GM12892 (cell line): ENCODE measurements around the gene COTL1. TPM values are rescaled to one million over a fixed set of nuclear protein-coding genes. Genes with fewer than 3 reads are reported as not detected.

Experiments
- DNase-seq: peaks from one replicate; pipeline ENCODE4 v3.0.0; 2011; ENCODE audit not compliant: insufficient read length
- FAIRE-seq: peaks from 2 replicates; lab custom pipeline; 2011; peaks lifted over from hg19 to GRCh38; lab: Jason Lieb, UNC
- POLR2A ChIP-seq: IDR thresholded peaks from 2 replicates; pipeline ENCODE4 v1.6.1; 2011; ENCODE audit warnings: low read depth, low read length, control low read depth
- POLR2AphosphoS5 ChIP-seq: IDR thresholded peaks from 2 replicates; pipeline ENCODE4 v1.6.1; 2011; ENCODE audit warnings: low read depth, low read length, control low read depth
- TAF1 ChIP-seq: IDR thresholded peaks from 2 replicates; pipeline ENCODE4 v1.6.1; 2011; ENCODE audit warnings: low read depth, mild to moderate bottlenecking, control low read depth, low read length, borderline replicate concordance
- polyA plus RNA-seq: library from polyadenylated mRNA; unstranded; fragments of >200 nt; gene quantifications from one replicate; pipeline ENCODE4 v1.2.1, GENCODE V29; 2012; ENCODE audit warnings: missing spikeins, inconsistent platforms; ENCODE audit not compliant: missing spikeins

COTL1 gene, protein sequence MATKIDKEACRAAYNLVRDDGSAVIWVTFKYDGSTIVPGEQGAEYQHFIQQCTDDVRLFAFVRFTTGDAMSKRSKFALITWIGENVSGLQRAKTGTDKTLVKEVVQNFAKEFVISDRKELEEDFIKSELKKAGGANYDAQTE
- polyA plus RNA-seq = 375 TPM

- peak; percentile 71; the same call in 1 of the 2 replicates for TF ChIP-seq TAF1
- TF ChIP-seq POLR2A = peak; percentile 98
- TF ChIP-seq POLR2AphosphoS5 = peak; percentile 91
- peak; percentile 90 for FAIRE-seq
Observed at GRCh38 chr16:84617791-84618580, at the start of gene COTL1. Gene COTL1 (minus strand): TSS chr16:84618078. CDS start chr16:84617914, 164 bp downstream.

DNA sequence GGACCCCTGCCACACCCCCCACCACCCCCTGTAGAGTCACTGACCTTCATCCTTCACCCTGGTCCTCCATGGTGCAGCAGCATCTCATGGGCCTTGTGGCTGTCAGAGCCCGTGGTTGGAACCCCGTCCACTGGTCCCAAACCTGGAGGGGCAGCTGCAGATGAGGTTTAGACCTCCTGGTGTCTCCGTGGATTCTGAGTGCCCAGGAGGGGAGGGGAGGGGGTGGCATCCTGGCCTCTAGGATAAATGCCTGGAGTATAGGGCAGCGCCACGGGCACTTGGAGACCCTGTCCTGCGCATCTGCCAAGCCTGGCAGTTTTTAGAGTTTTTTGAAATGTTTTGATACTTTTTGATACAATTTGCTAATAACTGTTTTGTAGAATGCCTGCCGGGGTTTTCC is 48.0 kb upstream of the COTL1 start:
- DNase-seq = no peak
- TF ChIP-seq POLR2AphosphoS5 (no peak), POLR2A (no peak), TAF1 (no peak)
- no peak for FAIRE-seq

More at GRCh38 chr16:84617791-84618580, at the start of gene COTL1:
- peak; percentile 92 for DNase-seq

GRCh38 chr16:84665359-84665758 is 47.5 kb upstream of the COTL1 start:
- no peak for DNase-seq
- no peak for TF ChIP-seq POLR2AphosphoS5
- no peak for TF ChIP-seq TAF1
- TF ChIP-seq POLR2A = no peak
- FAIRE-seq = no peak

- peak; percentile 83 for FAIRE-seq
- TF ChIP-seq POLR2A = no peak
- no peak for TF ChIP-seq TAF1
- 0 out of 2 replicates have a peak, but pooled peaks have one; percentile 4 for TF ChIP-seq POLR2AphosphoS5
- DNase-seq = no peak
Observed at GRCh38 chr16:84663433-84664101, 45.7 kb upstream of the COTL1 start.

GRCh38 chr16:84662471-84662870 is 44.6 kb upstream of the COTL1 start:
- DNase-seq (no peak), FAIRE-seq (no peak)
- no peak for TF ChIP-seq TAF1
- no peak for TF ChIP-seq POLR2A
- no peak for TF ChIP-seq POLR2AphosphoS5

DNA sequence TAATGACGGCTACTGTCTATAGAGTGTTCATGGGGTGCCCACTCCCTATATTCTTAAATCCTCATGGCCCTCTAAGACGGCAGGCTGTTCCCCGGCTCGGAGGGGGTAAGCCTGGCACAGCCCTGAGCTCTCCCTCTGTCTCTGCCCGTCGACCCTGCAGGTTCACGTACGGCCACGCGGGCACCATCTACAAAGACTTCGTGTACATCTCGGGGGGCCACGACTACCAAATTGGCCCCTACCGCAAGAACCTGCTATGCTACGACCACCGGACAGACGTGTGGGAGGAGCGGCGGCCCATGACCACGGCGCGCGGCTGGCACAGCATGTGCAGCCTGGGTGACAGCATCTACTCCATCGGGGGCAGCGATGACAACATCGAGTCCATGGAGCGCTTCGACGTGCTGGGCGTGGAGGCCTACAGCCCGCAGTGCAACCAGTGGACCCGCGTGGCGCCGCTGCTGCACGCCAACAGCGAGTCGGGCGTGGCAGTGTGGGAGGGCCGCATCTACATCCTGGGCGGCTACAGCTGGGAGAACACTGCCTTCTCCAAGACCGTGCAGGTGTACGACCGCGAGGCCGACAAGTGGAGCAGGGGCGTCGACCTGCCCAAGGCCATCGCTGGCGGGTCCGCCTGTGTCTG is 43.7 kb upstream of the COTL1 start:
- DNase-seq = no peak
- TF ChIP-seq TAF1 (no peak), POLR2AphosphoS5 (no peak), POLR2A (no peak)
- no peak for FAIRE-seq

DNA sequence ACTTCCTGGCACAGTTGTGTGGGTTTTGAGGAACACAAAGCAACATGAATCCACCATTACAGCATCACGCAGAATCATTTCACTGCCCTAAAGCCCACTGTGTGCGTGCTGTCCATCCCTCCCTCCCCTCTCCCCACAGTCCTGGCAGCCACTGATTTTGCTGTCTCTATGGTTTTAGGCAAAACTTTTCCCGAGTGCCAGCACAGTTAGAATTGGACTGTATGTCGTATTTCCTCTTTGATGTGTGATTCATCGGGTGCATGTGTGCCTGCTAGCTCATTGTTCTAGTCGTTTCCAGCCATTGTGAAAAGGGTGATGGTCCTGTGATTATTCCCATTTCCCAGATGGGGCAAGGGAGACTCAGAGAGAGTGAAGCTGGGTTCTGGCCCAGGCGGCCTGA is 43.1 kb upstream of the COTL1 start:
- DNase-seq (no peak), FAIRE-seq (no peak)
- TF ChIP-seq POLR2A (no peak), TAF1 (no peak), POLR2AphosphoS5 (no peak)

GRCh38 chr16:84659656-84660300 is 41.9 kb upstream of the COTL1 start:
- DNase-seq (no peak), FAIRE-seq (no peak)
- TF ChIP-seq TAF1 (no peak), POLR2A (no peak), POLR2AphosphoS5 (no peak)

DNA sequence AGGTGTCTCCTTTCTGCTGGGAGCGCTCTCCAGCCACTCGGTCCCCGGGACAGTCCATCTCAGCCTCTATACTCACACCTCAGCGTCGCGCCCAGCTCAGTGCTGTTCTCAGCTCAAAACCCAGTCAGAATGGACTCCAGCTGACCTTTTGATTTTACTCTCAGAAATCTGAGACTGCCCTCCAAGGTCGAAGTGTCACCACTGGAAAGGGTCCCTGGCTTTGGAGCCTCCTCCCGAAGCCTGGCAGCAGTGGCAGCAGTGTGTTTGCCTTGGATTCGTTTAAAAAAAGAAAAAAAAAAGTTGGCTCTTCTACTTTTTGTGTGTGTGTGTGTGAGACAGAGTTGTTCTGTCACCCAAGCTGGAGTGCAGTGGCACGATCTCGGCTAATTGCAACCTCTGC is 40.8 kb upstream of the COTL1 start:
- TF ChIP-seq TAF1 (no peak), POLR2AphosphoS5 (no peak), POLR2A (no peak)
- no peak for FAIRE-seq
- no peak for DNase-seq

GRCh38 chr16:84657229-84657837 is 39.5 kb upstream of the COTL1 start:
- TF ChIP-seq TAF1 (no peak), POLR2AphosphoS5 (no peak), POLR2A (no peak)
- no peak for FAIRE-seq

More at GRCh38 chr16:84657229-84657837, 39.5 kb upstream of the COTL1 start:
- DNase-seq = no peak
